ENCODE results near the gene SNAP25. TPM values are rescaled to one million over a fixed set of nuclear protein-coding genes. Genes with fewer than 3 reads are reported as not detected.
A peak's percentile ranks its signal among the peaks of the same experiment; 100 is the strongest.

SNAP25 gene
- total RNA-seq, 8 experiments from 2014 or later = 0.20 to 118 (median 95.3) TPM

GRCh38 chr20:10319855-10320254 is 101.2 kb downstream of the SNAP25 start:
- Histone ChIP-seq H3K4me1 (replicated peaks in 1 of 2) (no peaks in the 10 kb centered on the region), H3K4me3 (no peak overlapping the region), H3K27ac (no peak overlapping the region)
- no peak for ATAC-seq (replicated peaks in 6 of 8)
- 51 to 100% (median 76%) methylated on average over 2 to 4 of the region's 4 CpGs; no CpG with 5 or more reads in 6 of the 10 experiments for WGBS, 10 experiments
- in situ Hi-C loops (cut with MboI; ENCODE audit: low pct_unique_long_range_greater_than_20kb in 2 of 9, low sequenced_read_pairs in 9 of 9, unreplicated experiment in 9 of 9) = no loop called here

- Histone ChIP-seq H3K27ac (no peak overlapping the region), H3K4me3 (no peak overlapping the region), H3K4me1 (replicated peaks in 1 of 2) (no peaks in the 10 kb centered on the region)
- no peak for ATAC-seq (replicated peaks in 6 of 8)
- in situ Hi-C loops (cut with MboI; ENCODE audit: low pct_unique_long_range_greater_than_20kb in 2 of 9, low sequenced_read_pairs in 9 of 9, unreplicated experiment in 9 of 9) = no loop called here
Observed at GRCh38 chr20:10321138-10321717, 102.6 kb downstream of the SNAP25 start.

- ATAC-seq (replicated peaks in 6 of 8) = peak in 6 of 8 experiments; percentile 30 to 90 (median 48)
- in situ Hi-C loops (cut with MboI; ENCODE audit: low pct_unique_long_range_greater_than_20kb in 2 of 9, low sequenced_read_pairs in 9 of 9, unreplicated experiment in 9 of 9) = no loop called here
- no peak overlapping the region for H3K4me3 ChIP-seq
- whole genome bisulfite sequencing, 10 experiments = 0 to 75% (median 57%) methylated on average over 1 to 6 of the region's 6 CpGs
- H3K27ac ChIP-seq = no peak overlapping the region
- H3K4me1 ChIP-seq (replicated peaks in 1 of 2) = no peaks in the 10 kb centered on the region
Observed at GRCh38 chr20:10322073-10323012, 103.7 kb downstream of the SNAP25 start.

- Histone ChIP-seq H3K4me3 (no peak overlapping the region), H3K4me1 (replicated peaks in 1 of 2) (peaks cover under 1 to 3% of the 10 kb centered on the region in 2 donors), H3K27ac (no peak overlapping the region)
- no peak for ATAC-seq (replicated peaks in 6 of 8)
- 47 to 100% (median 80%) methylated on average over 1 to 4 of the region's 4 CpGs; no CpG with 5 or more reads in 1 of the 10 experiments for WGBS, 10 experiments
- in situ Hi-C loops (cut with MboI; ENCODE audit: low pct_unique_long_range_greater_than_20kb in 2 of 9, low sequenced_read_pairs in 9 of 9, unreplicated experiment in 9 of 9) = no loop called here
Observed at GRCh38 chr20:10323729-10324128, 105.1 kb downstream of the SNAP25 start.

- ATAC-seq (replicated peaks in 6 of 8) = no peak
- Histone ChIP-seq H3K4me1 (replicated peaks in 1 of 2) (peaks cover 6 to 9% of the 10 kb centered on the region in 2 donors), H3K27ac (no peak overlapping the region), H3K4me3 (no peak overlapping the region)
- in situ Hi-C loops (cut with MboI; ENCODE audit: low pct_unique_long_range_greater_than_20kb in 2 of 9, low sequenced_read_pairs in 9 of 9, unreplicated experiment in 9 of 9) = no loop called here
- 20 to 98% (median 48%) methylated on average over 1 to 8 of the region's 8 CpGs; no CpG with 5 or more reads in 3 of the 10 experiments for WGBS, 10 experiments
Observed at GRCh38 chr20:10324198-10324847, 105.7 kb downstream of the SNAP25 start.

- Histone ChIP-seq H3K27ac (no peak overlapping the region), H3K4me1 (replicated peaks in 1 of 2) (peaks cover 15 to 32% of the 10 kb centered on the region in 2 donors), H3K4me3 (no peak overlapping the region)
- ATAC-seq (replicated peaks in 6 of 8) = no peak
- 0 to 100% (median 79%) methylated on average over 1 to 4 of the region's 4 CpGs; no CpG with 5 or more reads in 3 of the 10 experiments for WGBS, 10 experiments
- in situ Hi-C loops (cut with MboI; ENCODE audit: low pct_unique_long_range_greater_than_20kb in 2 of 9, low sequenced_read_pairs in 9 of 9, unreplicated experiment in 9 of 9) = no loop called here
Observed at GRCh38 chr20:10328897-10329255, 110.2 kb downstream of the SNAP25 start.

- H3K27ac ChIP-seq = no peak overlapping the region
- peak in 4 of 8 experiments; percentile 18 to 48 (median 37) for ATAC-seq (replicated peaks in 6 of 8)
- in situ Hi-C loops (cut with MboI; ENCODE audit: low pct_unique_long_range_greater_than_20kb in 2 of 9, low sequenced_read_pairs in 9 of 9, unreplicated experiment in 9 of 9) = no loop called here
Observed at GRCh38 chr20:10329387-10330005, 110.9 kb downstream of the SNAP25 start.

GRCh38 chr20:10330071-10330470 is 111.4 kb downstream of the SNAP25 start:
- H3K4me1 ChIP-seq (replicated peaks in 1 of 2) = peaks cover 15 to 32% of the 10 kb centered on the region in 2 donors
- no peak overlapping the region for H3K4me3 ChIP-seq
- in situ Hi-C loops (cut with MboI; ENCODE audit: low pct_unique_long_range_greater_than_20kb in 2 of 9, low sequenced_read_pairs in 9 of 9, unreplicated experiment in 9 of 9) = no loop called here
- no peak overlapping the region for H3K27ac ChIP-seq
- ATAC-seq (replicated peaks in 6 of 8) = no peak
- 4 to 77% (median 54%) methylated on average over 1 to 4 of the region's 4 CpGs for WGBS, 10 experiments

More at GRCh38 chr20:10329387-10330005, 110.9 kb downstream of the SNAP25 start:
- H3K4me3 ChIP-seq = no peak overlapping the region
- H3K4me1 ChIP-seq (replicated peaks in 1 of 2) = peaks cover 15 to 32% of the 10 kb centered on the region in 2 donors
- WGBS, 10 experiments = 38 to 90% (median 81%) methylated on average over 1 to 4 of the region's 4 CpGs; no CpG with 5 or more reads in 2 of the 10 experiments

GRCh38 chr20:10332656-10333415 is 114.2 kb downstream of the SNAP25 start:
- in situ Hi-C loops (cut with MboI; ENCODE audit: low pct_unique_long_range_greater_than_20kb in 2 of 9, low sequenced_read_pairs in 9 of 9, unreplicated experiment in 9 of 9) = no loop called here
- ATAC-seq (replicated peaks in 6 of 8) = peak in 6 of 8 experiments; percentile 33 to 81 (median 68)
- 0 to 100% (median 39%) methylated on average over 1 to 4 of the region's 4 CpGs for WGBS, 10 experiments

GRCh38 chr20:10336959-10337729 is 118.5 kb downstream of the SNAP25 start:
- peak in 5 of 8 experiments; percentile 12 to 58 (median 39) for ATAC-seq (replicated peaks in 6 of 8)
- H3K4me3 ChIP-seq = no peak overlapping the region
- WGBS, 10 experiments = 28 to 100% (median 78%) methylated on average over 1 to 2 of the region's 2 CpGs
- H3K27ac ChIP-seq = no peak overlapping the region
- in situ Hi-C loops (cut with MboI; ENCODE audit: low pct_unique_long_range_greater_than_20kb in 2 of 9, low sequenced_read_pairs in 9 of 9, unreplicated experiment in 9 of 9) = no loop called here
- H3K4me1 ChIP-seq (replicated peaks in 1 of 2) = peaks cover 7 to 15% of the 10 kb centered on the region in 2 donors

More at GRCh38 chr20:10332656-10333415, 114.2 kb downstream of the SNAP25 start:
- peak overlapping the region in 1 of 2 donors; percentile 38 for H3K27ac ChIP-seq
- peaks cover 15 to 32% of the 10 kb centered on the region in 2 donors for H3K4me1 ChIP-seq (replicated peaks in 1 of 2)
- no peak overlapping the region for H3K4me3 ChIP-seq

- ATAC-seq (replicated peaks in 6 of 8) = no peak
- WGBS, 10 experiments = 8 to 86% (median 83%) methylated on average over 1 to 2 of the region's 2 CpGs; no CpG with 5 or more reads in 1 of the 10 experiments
- in situ Hi-C loops (cut with MboI; ENCODE audit: low pct_unique_long_range_greater_than_20kb in 2 of 9, low sequenced_read_pairs in 9 of 9, unreplicated experiment in 9 of 9) = no loop called here
- Histone ChIP-seq H3K4me1 (replicated peaks in 1 of 2) (peaks cover 0 to 2% of the 10 kb centered on the region in 2 donors), H3K27ac (no peak overlapping the region), H3K4me3 (no peak overlapping the region)
Observed at GRCh38 chr20:10338426-10339180, 120.0 kb downstream of the SNAP25 start.

Measured in motor neuron (in vitro differentiated cells).